Endometrial microvascular endothelial cells (primary cell): ENCODE data around the gene GJB6. TPM values are rescaled to one million over a fixed set of nuclear protein-coding genes. Genes with fewer than 3 reads are reported as not detected.
"Not testable (repeated sequence)": the region's sequence is repeated elsewhere in the genome, so short reads cannot be mapped to it uniquely, and the experiment has no call there.

Experiments used
- in situ Hi-C: cut with HindIII; loops from 2 replicates; pipeline ENCODE4 v1.10.0; 2017; ENCODE audit warnings: low sequenced_read_pairs, low pct_unique_long_range_greater_than_20kb; ENCODE audit errors: inconsistent ontology term
- total RNA-seq: library from RNA; depleted of rRNA; stranded (reverse); fragments of >200 nt; gene quantifications from one replicate; pipeline ENCODE4 v1.2.3, GENCODE V29; 2015; ENCODE audit errors: inconsistent ontology term

GJB6 gene
- not detected for total RNA-seq

GRCh38 chr13:20231839-20232555 is at the start of gene GJB6:
Gene GJB6, minus strand, starts transcription at chr13:20232319. Its CDS starts 8,839 bp downstream, at chr13:20223480.
- in situ Hi-C loops = no loop called here

- in situ Hi-C loops = not testable (repeated sequence)
These were observed 44.8 kb upstream of the GJB6 start for GRCh38 chr13:20276901-20277300.

- in situ Hi-C loops = no loop called here
These were observed 42.3 kb upstream of the GJB6 start for GRCh38 chr13:20274466-20274865.

GRCh38 chr13:20272588-20273171 is 40.6 kb upstream of the GJB6 start:
- in situ Hi-C loops = no loop called here

GRCh38 chr13:20272104-20272503 is 40.0 kb upstream of the GJB6 start:
- in situ Hi-C loops = no loop called here

- in situ Hi-C loops = no loop called here
These were observed 39.3 kb upstream of the GJB6 start for GRCh38 chr13:20271441-20271840.

GRCh38 chr13:20270163-20270865 is 38.2 kb upstream of the GJB6 start:
- in situ Hi-C loops = no loop called here

GRCh38 chr13:20264271-20265018 is 32.3 kb upstream of the GJB6 start:
- in situ Hi-C loops = no loop called here

GRCh38 chr13:20263393-20264044 is 31.4 kb upstream of the GJB6 start:
- in situ Hi-C loops = no loop called here

- in situ Hi-C loops = no loop called here
These were observed 26.8 kb upstream of the GJB6 start for GRCh38 chr13:20258963-20259288.

- in situ Hi-C loops = no loop called here
These were observed 26.3 kb upstream of the GJB6 start for GRCh38 chr13:20258208-20258962.

GRCh38 chr13:20254076-20254475 is 22.0 kb upstream of the GJB6 start:
- in situ Hi-C loops = no loop called here

- in situ Hi-C loops = no loop called here
These were observed 17.8 kb upstream of the GJB6 start for GRCh38 chr13:20249913-20250312.

- in situ Hi-C loops = no loop called here
These were observed 15.8 kb upstream of the GJB6 start for GRCh38 chr13:20247963-20248362.

GRCh38 chr13:20247403-20247802 is 15.3 kb upstream of the GJB6 start:
- in situ Hi-C loops = no loop called here

- in situ Hi-C loops = no loop called here
These were observed 9.5 kb upstream of the GJB6 start for GRCh38 chr13:20241593-20241992.

GRCh38 chr13:20239748-20240147 is 7.6 kb upstream of the GJB6 start:
- in situ Hi-C loops = no loop called here

GRCh38 chr13:20232556-20233277 is 598 bp upstream of the GJB6 start:
- in situ Hi-C loops = no loop called here
